MCF 10A (cell line): ENCODE measurements around the gene HIVEP1. TPM values are rescaled to one million over a fixed set of nuclear protein-coding genes. Genes with fewer than 3 reads are reported as not detected.

Source experiments
- BruUV-seq: library from RNA; stranded (reverse); fragments of 400-500 nt; replicated peaks from 2 replicates; lab custom pipeline; 2021; lab: Mats Ljungman, UMichigan
- CTCF ChIA-PET: fragments of 300-600 bp; sonication (Branson Sonifier 250); formaldehyde crosslinking; extraction: SDS; loops from one replicate; lab custom pipeline; 2021; ENCODE audit warnings: antibody characterized with exemption, inconsistent platforms; lab: Yijun Ruan, JAX
- POLR2A ChIA-PET: fragments of 300-600, 350-650 bp; sonication (Branson Sonifier 250); formaldehyde crosslinking; extraction: SDS; loops from one replicate; lab custom pipeline; 2020; ENCODE audit warnings: antibody characterized with exemption, inconsistent platforms; lab: Yijun Ruan, JAX
- DNase-seq: peaks from one replicate; pipeline ENCODE4 v3.0.0-alpha.2; 2018; ENCODE audit not compliant: unreplicated experiment
- H3K27ac Mint-ChIP-seq: one replicate; pipeline ENCODE4 v1.8.0; 2022; ENCODE audit warnings: mild to moderate bottlenecking, low read depth, mixed read lengths; ENCODE audit not compliant: unreplicated experiment
- H3K27me3 Mint-ChIP-seq: one replicate; pipeline ENCODE4 v1.8.0; 2022; ENCODE audit warnings: mixed read lengths; ENCODE audit not compliant: insufficient read depth, unreplicated experiment
- H3K36me3 Mint-ChIP-seq: one replicate; pipeline ENCODE4 v1.8.0; 2022; ENCODE audit warnings: mild to moderate bottlenecking, moderate library complexity, mixed read lengths; ENCODE audit not compliant: insufficient read depth, unreplicated experiment
- H3K4me1 Mint-ChIP-seq: one replicate; pipeline ENCODE4 v1.8.0; 2022; ENCODE audit warnings: mixed read lengths; ENCODE audit not compliant: insufficient read depth, unreplicated experiment
- H3K4me3 Mint-ChIP-seq: one replicate; pipeline ENCODE4 v1.8.0; 2022; ENCODE audit warnings: mild to moderate bottlenecking, moderate library complexity, mixed read lengths; ENCODE audit not compliant: unreplicated experiment
- H3K9me3 Mint-ChIP-seq: one replicate; pipeline ENCODE4 v1.8.0; 2022; ENCODE audit warnings: mixed read lengths; ENCODE audit not compliant: unreplicated experiment
- CTCF ChIP-seq: fragments of 200-600 bp; IDR thresholded peaks from one replicate; pipeline ENCODE4 v1.8.0; 2022; ENCODE audit warnings: antibody characterized with exemption, mild to moderate bottlenecking; ENCODE audit not compliant: unreplicated experiment
- intact Hi-C: fragments of 100-400 bp; cut with micrococcal nuclease; formaldehyde crosslinking; loops from 2 replicates; pipeline ENCODE4 v1.14.1; 2022
- total RNA-seq: library from RNA; stranded (reverse); gene quantifications from 2 replicates; pipeline ENCODE4 v1.2.3, GENCODE V29; 2022

HIVEP1 gene
- total RNA-seq, 1 experiment from 2014 or later = 19.1 TPM

DNA sequence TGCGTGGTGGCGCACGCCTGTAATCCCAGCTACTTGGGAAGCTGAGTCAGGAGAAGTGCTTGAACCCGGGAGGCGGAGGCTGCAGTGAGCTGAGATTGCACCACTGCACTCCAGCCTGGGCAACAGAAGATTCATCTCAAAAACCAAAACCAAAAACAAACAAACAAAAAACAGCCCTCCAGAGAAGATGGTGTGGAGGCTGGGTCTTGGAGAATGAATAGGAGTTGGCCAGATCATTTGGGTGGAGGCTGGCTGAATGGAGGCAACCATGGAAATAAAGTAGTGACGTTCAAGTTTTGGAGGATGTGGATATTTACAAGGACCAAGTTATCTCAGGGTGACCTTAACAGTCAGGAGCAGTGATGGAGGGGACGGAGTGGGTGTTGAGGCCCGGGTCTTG lies 24.7 kb downstream of the HIVEP1 start:
- no TSS peak for BruUV-seq
- Mint-ChIP-seq H3K27ac (no peak overlapping the region), H3K9me3 (no peaks in the 10 kb centered on the region), H3K36me3 (no peaks in the 10 kb centered on the region), H3K4me1 (peaks cover 38% of the 10 kb centered on the region), H3K27me3 (no peaks in the 10 kb centered on the region), H3K4me3 (no peak overlapping the region)
- CTCF ChIA-PET = interaction anchor here (0.6 kb wide), 1 partner anchor 340 kb away, joined by 3 read pairs; no protein-coding TSS in a partner anchor
- intact Hi-C loops = no loop called here
- no peak for TF ChIP-seq CTCF
- no peak for DNase-seq
- POLR2A ChIA-PET = interaction anchor here (0.5 kb wide), 1 partner anchor 243 kb away, joined by 3 read pairs; no protein-coding TSS in a partner anchor

DNA sequence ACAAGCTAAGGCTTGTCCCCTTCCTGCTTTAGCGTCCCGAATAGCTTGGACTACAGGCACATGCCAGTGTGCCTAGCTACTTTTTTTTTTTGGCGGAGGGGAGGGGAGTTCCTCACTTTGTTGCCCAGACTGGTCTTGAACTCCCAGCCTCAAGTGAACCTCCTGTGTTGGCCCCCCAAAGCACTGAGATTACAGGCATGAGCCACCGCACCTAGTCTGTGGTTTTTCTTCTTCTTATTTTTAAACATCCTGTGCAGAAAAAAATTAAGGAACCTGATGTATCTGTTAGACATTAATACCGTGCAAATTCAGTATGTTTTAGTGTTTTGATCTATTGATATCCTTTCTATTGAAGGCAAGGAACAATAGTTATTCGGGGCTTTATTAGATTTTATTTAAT lies 25.7 kb downstream of the HIVEP1 start:
- Mint-ChIP-seq H3K9me3 (no peaks in the 10 kb centered on the region), H3K4me1 (peaks cover 36% of the 10 kb centered on the region), H3K27me3 (no peaks in the 10 kb centered on the region), H3K4me3 (no peak overlapping the region), H3K27ac (peak overlapping the region; percentile 66), H3K36me3 (no peaks in the 10 kb centered on the region)
- no peak for DNase-seq
- ChIA-PET CTCF (interaction anchor here (0.6 to 0.9 kb wide), 2 partner anchors 24 to 581 kb away, joined by 3 to 5 read pairs; no protein-coding TSS in a partner anchor), POLR2A (interaction anchor here (0.6 to 2.2 kb wide), 4 partner anchors 24 to 320 kb away, joined by 3 to 12 read pairs (median 4); no protein-coding TSS in a partner anchor)
- no peak for TF ChIP-seq CTCF
- no TSS peak for BruUV-seq
- intact Hi-C loops = no loop called here

GRCh38 chr6:12039540-12040459 lies 27.7 kb downstream of the HIVEP1 start:
- TF ChIP-seq CTCF = no peak
- CTCF ChIA-PET = interaction anchor here (0.7 to 1.5 kb wide), 6 partner anchors 7 to 567 kb away, joined by 3 to 6 read pairs (median 4); no protein-coding TSS in a partner anchor
- POLR2A ChIA-PET = interaction anchor here (2.2 kb wide), 1 partner anchor 26 kb away, joined by 12 read pairs; no protein-coding TSS in a partner anchor

GRCh38 chr6:12047304-12047703 lies 35.2 kb downstream of the HIVEP1 start:
- Mint-ChIP-seq H3K4me3 (no peak overlapping the region), H3K27me3 (no peaks in the 10 kb centered on the region), H3K9me3 (no peaks in the 10 kb centered on the region), H3K27ac (no peak overlapping the region), H3K4me1 (peaks cover 8% of the 10 kb centered on the region), H3K36me3 (no peaks in the 10 kb centered on the region)
- CTCF ChIA-PET = interaction anchor here (1.0 to 1.4 kb wide), 5 partner anchors 8 to 392 kb away, joined by 3 to 6 read pairs (median 3); no protein-coding TSS in a partner anchor
- no peak for TF ChIP-seq CTCF
- no peak for DNase-seq
- POLR2A ChIA-PET = interaction anchor here (1.0 kb wide), 1 partner anchor 369 kb away, joined by 3 read pairs; no protein-coding TSS in a partner anchor
- intact Hi-C loops = no loop called here
- BruUV-seq = no TSS peak

More at GRCh38 chr6:12039540-12040459, 27.7 kb downstream of the HIVEP1 start:
- Mint-ChIP-seq H3K4me3 (no peak overlapping the region), H3K27me3 (no peaks in the 10 kb centered on the region), H3K9me3 (no peaks in the 10 kb centered on the region), H3K4me1 (peaks cover 20% of the 10 kb centered on the region), H3K36me3 (no peaks in the 10 kb centered on the region), H3K27ac (no peak overlapping the region)
- intact Hi-C loops = no loop called here
- DNase-seq = no peak
- no TSS peak for BruUV-seq
